HEK293 (cell line): ENCODE measurements around the gene NEURL2.

ENCODE experiments used
- HOXD13 ChIP-seq: sonication (generic); formaldehyde crosslinking; IDR thresholded peaks from 2 replicates; pipeline ENCODE4 v1.8.0; 2022; ENCODE audit warnings: missing genetic modification reagents, borderline replicate concordance
- KLF7 ChIP-seq: fragments of 450-650 bp; formaldehyde crosslinking; IDR thresholded peaks from 2 replicates; pipeline ENCODE4 v1.5.1; 2016; ENCODE audit warnings: missing biosample characterization, missing genetic modification characterization, borderline replicate concordance
- KLF9 ChIP-seq: fragments of 450-650 bp; formaldehyde crosslinking; IDR thresholded peaks from 2 replicates; pipeline ENCODE4 v1.5.1; 2016; ENCODE audit warnings: missing biosample characterization, missing genetic modification characterization, low read depth
- OSR2 ChIP-seq: fragments of 450-650 bp; formaldehyde crosslinking; IDR thresholded peaks from 2 replicates; pipeline ENCODE4 v1.5.1; 2016; ENCODE audit warnings: missing biosample characterization, missing genetic modification characterization
- PATZ1 ChIP-seq: fragments of 450-650 bp; formaldehyde crosslinking; IDR thresholded peaks from 2 replicates; pipeline ENCODE4 v1.5.1; 2016; ENCODE audit warnings: missing biosample characterization, missing genetic modification characterization
- SCRT2 ChIP-seq: fragments of 450-650 bp; formaldehyde crosslinking; IDR thresholded peaks from 2 replicates; pipeline ENCODE4 v1.5.1; 2016; ENCODE audit warnings: missing biosample characterization, missing genetic modification characterization
- TRIM28 ChIP-seq: IDR thresholded peaks from 2 replicates; pipeline ENCODE4 v1.6.1; 2011; ENCODE audit warnings: low read length, control low read depth, borderline replicate concordance
- YY2 ChIP-seq: fragments of 450-650 bp; formaldehyde crosslinking; IDR thresholded peaks from 2 replicates; pipeline ENCODE4 v1.5.1; 2016; ENCODE audit warnings: missing biosample characterization, missing genetic modification characterization
- ZBTB20 ChIP-seq: fragments of 450-650 bp; formaldehyde crosslinking; IDR thresholded peaks from 2 replicates; pipeline ENCODE4 v1.5.1; 2016; ENCODE audit warnings: missing biosample characterization, missing genetic modification characterization
- ZBTB21 ChIP-seq: fragments of 450-650 bp; formaldehyde crosslinking; IDR thresholded peaks from 2 replicates; pipeline ENCODE4 v1.5.1; 2017; ENCODE audit warnings: missing biosample characterization, missing genetic modification characterization
- ZBTB44 ChIP-seq: fragments of 450-650 bp; IDR thresholded peaks from 2 replicates; pipeline ENCODE4 v1.5.1; 2018; ENCODE audit warnings: missing biosample characterization, mild to moderate bottlenecking, missing genetic modification characterization
- ZBTB7A ChIP-seq: fragments of 450-650 bp; formaldehyde crosslinking; IDR thresholded peaks from 2 replicates; pipeline ENCODE4 v1.5.1; 2016; ENCODE audit warnings: low read depth, missing biosample characterization, missing genetic modification characterization
- ZFP3 ChIP-seq: fragments of 450-650 bp; formaldehyde crosslinking; IDR thresholded peaks from 2 replicates; pipeline ENCODE4 v1.5.1; 2016; ENCODE audit warnings: low read depth, missing biosample characterization, missing genetic modification characterization
- ZNF138 ChIP-seq: fragments of 450-650 bp; formaldehyde crosslinking; IDR thresholded peaks from 2 replicates; pipeline ENCODE4 v1.5.1; 2016; ENCODE audit warnings: missing biosample characterization, missing genetic modification characterization, borderline replicate concordance
- ZNF140 ChIP-seq: fragments of 450-650 bp; formaldehyde crosslinking; IDR thresholded peaks from 2 replicates; pipeline ENCODE4 v1.5.1; 2016; ENCODE audit warnings: missing biosample characterization, missing genetic modification characterization
- ZNF146 ChIP-seq: fragments of 450-650 bp; formaldehyde crosslinking; IDR thresholded peaks from 2 replicates; pipeline ENCODE4 v1.5.1; 2016; ENCODE audit warnings: missing biosample characterization, missing genetic modification characterization
- ZNF2 ChIP-seq: fragments of 450-650 bp; formaldehyde crosslinking; IDR thresholded peaks from 2 replicates; pipeline ENCODE4 v1.5.1; 2016; ENCODE audit warnings: missing biosample characterization, missing genetic modification characterization
- ZNF248 ChIP-seq: fragments of 450-650 bp; formaldehyde crosslinking; IDR thresholded peaks from 2 replicates; pipeline ENCODE4 v1.5.1; 2017; ENCODE audit warnings: missing biosample characterization, missing genetic modification characterization
- ZNF354C ChIP-seq: fragments of 450-650 bp; formaldehyde crosslinking; IDR thresholded peaks from 2 replicates; pipeline ENCODE4 v1.5.1; 2016; ENCODE audit warnings: missing biosample characterization, missing genetic modification characterization, low read depth, borderline replicate concordance
- ZNF394 ChIP-seq: fragments of 450-650 bp; formaldehyde crosslinking; IDR thresholded peaks from 2 replicates; pipeline ENCODE4 v1.5.1; 2016; ENCODE audit warnings: missing biosample characterization, missing genetic modification characterization, mild to moderate bottlenecking, moderate library complexity, borderline replicate concordance
- ZNF514 ChIP-seq: fragments of 450-650 bp; formaldehyde crosslinking; IDR thresholded peaks from 2 replicates; pipeline ENCODE4 v1.5.1; 2016; ENCODE audit warnings: missing biosample characterization, missing genetic modification characterization
- ZNF530 ChIP-seq: fragments of 450-650 bp; formaldehyde crosslinking; IDR thresholded peaks from 2 replicates; pipeline ENCODE4 v1.5.1; 2016; ENCODE audit warnings: low read depth, missing biosample characterization, missing genetic modification characterization
- ZNF544 ChIP-seq: fragments of 450-650 bp; formaldehyde crosslinking; IDR thresholded peaks from 2 replicates; pipeline ENCODE4 v1.5.0; 2017; ENCODE audit warnings: missing biosample characterization, missing genetic modification characterization
- ZNF548 ChIP-seq: fragments of 450-650 bp; formaldehyde crosslinking; IDR thresholded peaks from 2 replicates; pipeline ENCODE4 v1.5.1; 2016; ENCODE audit warnings: missing biosample characterization, missing genetic modification characterization
- ZNF585B ChIP-seq: fragments of 450-650 bp; formaldehyde crosslinking; IDR thresholded peaks from 2 replicates; pipeline ENCODE4 v1.5.1; 2016; ENCODE audit warnings: missing biosample characterization, missing genetic modification characterization
- ZNF600 ChIP-seq: fragments of 450-650 bp; formaldehyde crosslinking; IDR thresholded peaks from 2 replicates; pipeline ENCODE4 v1.5.1; 2016; ENCODE audit warnings: missing biosample characterization, missing genetic modification characterization
- ZNF626 ChIP-seq: fragments of 450-650 bp; sonication (Bioruptor Pico); formaldehyde crosslinking; IDR thresholded peaks from 2 replicates; pipeline ENCODE4 v1.5.1; 2018; ENCODE audit warnings: missing biosample characterization, missing genetic modification characterization, inconsistent platforms
- ZNF645 ChIP-seq: fragments of 450-650 bp; formaldehyde crosslinking; IDR thresholded peaks from 2 replicates; pipeline ENCODE4; 2016; ENCODE audit warnings: missing biosample characterization, missing genetic modification characterization
- ZNF654 ChIP-seq: fragments of 450-650 bp; formaldehyde crosslinking; IDR thresholded peaks from 2 replicates; pipeline ENCODE4 v1.5.1; 2016; ENCODE audit warnings: low read depth, missing biosample characterization, missing genetic modification characterization
- ZNF747 ChIP-seq: fragments of 450-650 bp; formaldehyde crosslinking; IDR thresholded peaks from 2 replicates; pipeline ENCODE4 v1.5.1; 2016; ENCODE audit warnings: missing biosample characterization, missing genetic modification characterization
- ZNF776 ChIP-seq: fragments of 450-650 bp; formaldehyde crosslinking; IDR thresholded peaks from 2 replicates; pipeline ENCODE4 v1.5.0; 2017; ENCODE audit warnings: missing biosample characterization, missing genetic modification characterization, borderline replicate concordance
- ZSCAN23 ChIP-seq: fragments of 450-650 bp; formaldehyde crosslinking; IDR thresholded peaks from 2 replicates; pipeline ENCODE4 v1.5.1; 2016; ENCODE audit warnings: missing biosample characterization, missing genetic modification characterization
- TF ChIP-seq, protein P1 (sequence below): fragments of 450-650 bp; formaldehyde crosslinking; IDR thresholded peaks from 2 replicates; pipeline ENCODE4 v1.5.1; 2017; ENCODE audit warnings: missing biosample characterization, missing genetic modification characterization
- TF ChIP-seq, protein P2 (sequence below): fragments of 450-650 bp; formaldehyde crosslinking; IDR thresholded peaks from 2 replicates; pipeline ENCODE4 v1.5.1; 2017; ENCODE audit warnings: missing biosample characterization, mild to moderate bottlenecking, missing genetic modification characterization, moderate library complexity

The NEURL2 gene

GRCh38 chr20:45857114-45857881 is 33.7 kb downstream of the NEURL2 start, which contains the start of the genes ACOT8 and ZSWIM3 (continued):
- TF ChIP-seq ZNF600 (tag by site-specific recombination) (peak; percentile 54), SCRT2 (tag by site-specific recombination) (no peak), PATZ1 (tag by site-specific recombination) (peak; percentile 78), OSR2 (tag by site-specific recombination) (no peak), ZNF747 (tag by site-specific recombination) (no peak), ZNF585B (no peak), ZBTB21 (tag by site-specific recombination) (no peak), TRIM28 (no peak), ZBTB44 (0 out of 2 replicates have a peak, but pooled peaks have one; percentile 2), ZNF530 (tag by site-specific recombination) (no peak), YY2 (tag by site-specific recombination) (0 out of 2 replicates have a peak, but pooled peaks have one; percentile 38), ZNF548 (tag by site-specific recombination) (no peak), ZNF2 (tag by site-specific recombination) (peak; percentile 66; the same call in 1 of the 2 replicates), ZNF626 (tag by site-specific recombination) (no peak), ZNF776 (tag by site-specific recombination) (no peak), ZNF394 (0 out of 2 replicates have a peak, but pooled peaks have one; percentile 40), ZNF248 (no peak), ZNF645 (tag by site-specific recombination) (no peak), ZNF544 (tag by site-specific recombination) (no peak), ZNF514 (tag by site-specific recombination) (no peak), ZNF354C (tag by site-specific recombination) (no peak), ZNF146 (tag by site-specific recombination) (no peak), ZNF654 (no peak), ZNF138 (tag by site-specific recombination) (no peak), ZBTB7A (tag by site-specific recombination) (peak; percentile 39), KLF9 (tag by site-specific recombination) (0 out of 2 replicates have a peak, but pooled peaks have one; percentile 37), ZSCAN23 (0 out of 2 replicates have a peak, but pooled peaks have one; percentile 26), ZBTB20 (tag by site-specific recombination) (peak; percentile 99), ZNF140 (tag by site-specific recombination) (no peak), ZFP3 (tag by site-specific recombination) (no peak), KLF7 (peak; percentile 47; the same call in 1 of the 2 replicates), HOXD13 (CRISPR knock-in tag) (no peak)
- TF ChIP-seq, protein P1, sequence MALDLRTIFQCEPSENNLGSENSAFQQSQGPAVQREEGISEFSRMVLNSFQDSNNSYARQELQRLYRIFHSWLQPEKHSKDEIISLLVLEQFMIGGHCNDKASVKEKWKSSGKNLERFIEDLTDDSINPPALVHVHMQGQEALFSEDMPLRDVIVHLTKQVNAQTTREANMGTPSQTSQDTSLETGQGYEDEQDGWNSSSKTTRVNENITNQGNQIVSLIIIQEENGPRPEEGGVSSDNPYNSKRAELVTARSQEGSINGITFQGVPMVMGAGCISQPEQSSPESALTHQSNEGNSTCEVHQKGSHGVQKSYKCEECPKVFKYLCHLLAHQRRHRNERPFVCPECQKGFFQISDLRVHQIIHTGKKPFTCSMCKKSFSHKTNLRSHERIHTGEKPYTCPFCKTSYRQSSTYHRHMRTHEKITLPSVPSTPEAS (tag by site-specific recombination): no peak
- TF ChIP-seq, protein P2, sequence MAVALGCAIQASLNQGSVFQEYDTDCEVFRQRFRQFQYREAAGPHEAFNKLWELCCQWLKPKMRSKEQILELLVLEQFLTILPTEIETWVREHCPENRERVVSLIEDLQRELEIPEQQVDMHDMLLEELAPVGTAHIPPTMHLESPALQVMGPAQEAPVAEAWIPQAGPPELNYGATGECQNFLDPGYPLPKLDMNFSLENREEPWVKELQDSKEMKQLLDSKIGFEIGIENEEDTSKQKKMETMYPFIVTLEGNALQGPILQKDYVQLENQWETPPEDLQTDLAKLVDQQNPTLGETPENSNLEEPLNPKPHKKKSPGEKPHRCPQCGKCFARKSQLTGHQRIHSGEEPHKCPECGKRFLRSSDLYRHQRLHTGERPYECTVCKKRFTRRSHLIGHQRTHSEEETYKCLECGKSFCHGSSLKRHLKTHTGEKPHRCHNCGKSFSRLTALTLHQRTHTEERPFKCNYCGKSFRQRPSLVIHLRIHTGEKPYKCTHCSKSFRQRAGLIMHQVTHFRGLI (tag by site-specific recombination): no peak
